OCI-LY7 (cell line): ENCODE results near the gene MMAA. TPM values are rescaled to one million over a fixed set of nuclear protein-coding genes. Genes with fewer than 3 reads are reported as not detected.

ENCODE experiments used
- BruUV-seq: library from RNA; stranded (reverse); fragments of 400-500 nt; replicated peaks from 2 replicates; lab custom pipeline; 2021; lab: Mats Ljungman, UMichigan
- CTCF ChIA-PET: fragments of 300-600 bp; sonication (Branson Sonifier 250); formaldehyde crosslinking; loops from one replicate; lab custom pipeline; 2022; ENCODE audit warnings: antibody characterized with exemption; ENCODE audit not compliant: unreplicated experiment; lab: Charles Lee
- POLR2A ChIA-PET: fragments of 300-600 bp; sonication (Branson Sonifier 250); formaldehyde crosslinking; loops from one replicate; lab custom pipeline; 2022; ENCODE audit warnings: antibody characterized with exemption; lab: Charles Lee
- DNase-seq: peaks from one replicate; pipeline ENCODE4 v3.0.0-alpha.2; 2015; ENCODE audit warnings: low spot score
- H2AFZ ChIP-seq: fragments of 200-600 bp; sonication (generic), shearing (Covaris generic); 2 replicates; pipeline ENCODE4 v1.6.1; 2014; ENCODE audit warnings: mild to moderate bottlenecking, antibody characterized with exemption, low read length, moderate library complexity
- H3K27ac ChIP-seq: fragments of 200-600 bp; sonication (generic); 2 replicates; pipeline ENCODE4 v1.5.1; 2014; ENCODE audit warnings: mixed run types, low read depth, mild to moderate bottlenecking, moderate library complexity, low read length, inconsistent platforms; ENCODE audit not compliant: poor library complexity, severe bottlenecking
- H3K36me3 ChIP-seq: fragments of 200-600 bp; sonication (generic); 2 replicates; pipeline ENCODE4 v1.6.1; 2014; ENCODE audit warnings: mild to moderate bottlenecking, antibody characterized with exemption, low read length, moderate library complexity, mixed read lengths; ENCODE audit not compliant: insufficient read depth
- H3K4me1 ChIP-seq: fragments of 200-600 bp; sonication (generic); 2 replicates; pipeline ENCODE4 v1.5.1; 2014; ENCODE audit warnings: mild to moderate bottlenecking, low read length; ENCODE audit not compliant: insufficient read depth, poor library complexity, severe bottlenecking
- H3K4me2 ChIP-seq: fragments of 200-600 bp; sonication (generic); 2 replicates; pipeline ENCODE4 v1.6.1; 2014; ENCODE audit warnings: mild to moderate bottlenecking, low read length
- H3K4me3 ChIP-seq: fragments of 200-600 bp; sonication (generic); 2 replicates; pipeline ENCODE4 v1.5.1; 2014; ENCODE audit warnings: mild to moderate bottlenecking, low read depth, low read length; ENCODE audit not compliant: poor library complexity, severe bottlenecking
- H3K79me2 ChIP-seq: fragments of 200-600 bp; sonication (generic); 2 replicates; pipeline ENCODE4 v1.6.1; 2016; ENCODE audit warnings: low read depth, mild to moderate bottlenecking, low read length, moderate library complexity, mixed read lengths; ENCODE audit not compliant: insufficient read depth
- H3K9me2 ChIP-seq: fragments of 200-600 bp; sonication (generic); 2 replicates; pipeline ENCODE4 v1.6.1; 2016; ENCODE audit warnings: mild to moderate bottlenecking, low read length, mixed read lengths; ENCODE audit not compliant: insufficient read depth
- H3K9me3 ChIP-seq: fragments of 200-600 bp; sonication (generic); 2 replicates; pipeline ENCODE4 v1.6.1; 2014; ENCODE audit warnings: mild to moderate bottlenecking, mixed run types, low read length, mixed read lengths
- H4K20me1 ChIP-seq: fragments of 200-600 bp; sonication (generic); 2 replicates; pipeline ENCODE4 v1.6.1; 2014; ENCODE audit warnings: mild to moderate bottlenecking, antibody characterized with exemption, low read length, moderate library complexity, mixed read lengths; ENCODE audit not compliant: insufficient read depth
- EZH2phosphoT487 ChIP-seq: fragments of 200-600 bp; sonication (generic); IDR thresholded peaks from 2 replicates; pipeline ENCODE4 v1.6.1; 2018; ENCODE audit warnings: low read depth, borderline replicate concordance, mild to moderate bottlenecking, mixed run types, antibody characterized with exemption, low read length, moderate library complexity, mixed read lengths
- intact Hi-C: fragments of 100-400 bp; cut with micrococcal nuclease; formaldehyde crosslinking; loops from one replicate; pipeline ENCODE4 v1.10.0; 2022; ENCODE audit not compliant: unreplicated experiment
- total RNA-seq, 2 experiments: library from RNA; depleted of rRNA in 1 of 2; stranded (reverse); fragments of >200 nt in 1 of 2; shearing (Covaris generic) in 1 of 2; gene quantifications; 2 replicates each; pipeline ENCODE4 v1.2.3, GENCODE V29; 2014 to 2022
- TF ChIP-seq, protein P1 (sequence below): fragments of 200-600 bp; sonication (generic); conservative IDR thresholded peaks from 2 replicates; pipeline ENCODE4 v1.5.1; 2014; ENCODE audit warnings: mild to moderate bottlenecking, antibody characterized with exemption, low read length, moderate library complexity, mixed read lengths

The MMAA gene
- total RNA-seq, 2 experiments from 2014 or later: 2.5 to 5.4 TPM

DNA sequence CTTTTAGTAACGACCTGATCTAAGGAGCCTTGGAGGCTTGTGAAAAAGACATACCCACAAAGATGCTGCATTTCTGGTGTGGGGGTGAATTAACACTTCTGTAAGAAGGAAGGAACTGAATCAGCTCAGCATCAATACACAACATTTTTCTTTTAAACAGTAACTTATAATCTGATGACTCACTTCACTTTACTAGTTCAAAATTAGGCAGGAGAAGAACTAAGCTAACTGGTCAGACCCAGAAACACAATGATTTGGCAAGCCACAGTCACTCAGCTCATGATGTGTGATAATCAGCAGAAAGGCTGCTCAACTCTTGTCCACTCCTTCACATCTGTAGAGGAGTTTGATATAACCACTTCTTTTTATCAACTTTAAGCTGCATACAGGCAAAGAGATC, 4.6 kb downstream of the MMAA start:
- no peak overlapping the region for H3K4me3 ChIP-seq
- ChIA-PET POLR2A (interaction anchor here (0.6 to 2.0 kb wide), 4 partner anchors 9 to 442 kb away, joined by 3 to 5 read pairs (median 4); no protein-coding TSS in a partner anchor), CTCF (no interaction called here)
- no peak overlapping the region for H3K4me2 ChIP-seq
- DNase-seq: no peak
- no peak overlapping the region for H3K27ac ChIP-seq
- no TSS peak for BruUV-seq
- no peaks in the 10 kb centered on the region for H4K20me1 ChIP-seq
- H3K4me1 ChIP-seq: peaks cover 19% of the 10 kb centered on the region
- peaks cover under 1% of the 10 kb centered on the region; the same call in 1 of the 2 replicates for H3K79me2 ChIP-seq
- peaks cover 14% of the 10 kb centered on the region for H3K36me3 ChIP-seq
- H2AFZ ChIP-seq: no peak overlapping the region
- intact Hi-C loops: no loop called here
- H3K9me2 ChIP-seq: no peaks in the 10 kb centered on the region
- peaks cover 12% of the 10 kb centered on the region; the same call in 1 of the 2 replicates for H3K9me3 ChIP-seq
- TF ChIP-seq, protein P1, sequence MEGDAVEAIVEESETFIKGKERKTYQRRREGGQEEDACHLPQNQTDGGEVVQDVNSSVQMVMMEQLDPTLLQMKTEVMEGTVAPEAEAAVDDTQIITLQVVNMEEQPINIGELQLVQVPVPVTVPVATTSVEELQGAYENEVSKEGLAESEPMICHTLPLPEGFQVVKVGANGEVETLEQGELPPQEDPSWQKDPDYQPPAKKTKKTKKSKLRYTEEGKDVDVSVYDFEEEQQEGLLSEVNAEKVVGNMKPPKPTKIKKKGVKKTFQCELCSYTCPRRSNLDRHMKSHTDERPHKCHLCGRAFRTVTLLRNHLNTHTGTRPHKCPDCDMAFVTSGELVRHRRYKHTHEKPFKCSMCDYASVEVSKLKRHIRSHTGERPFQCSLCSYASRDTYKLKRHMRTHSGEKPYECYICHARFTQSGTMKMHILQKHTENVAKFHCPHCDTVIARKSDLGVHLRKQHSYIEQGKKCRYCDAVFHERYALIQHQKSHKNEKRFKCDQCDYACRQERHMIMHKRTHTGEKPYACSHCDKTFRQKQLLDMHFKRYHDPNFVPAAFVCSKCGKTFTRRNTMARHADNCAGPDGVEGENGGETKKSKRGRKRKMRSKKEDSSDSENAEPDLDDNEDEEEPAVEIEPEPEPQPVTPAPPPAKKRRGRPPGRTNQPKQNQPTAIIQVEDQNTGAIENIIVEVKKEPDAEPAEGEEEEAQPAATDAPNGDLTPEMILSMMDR: no peak
- no peak for TF ChIP-seq EZH2phosphoT487

DNA sequence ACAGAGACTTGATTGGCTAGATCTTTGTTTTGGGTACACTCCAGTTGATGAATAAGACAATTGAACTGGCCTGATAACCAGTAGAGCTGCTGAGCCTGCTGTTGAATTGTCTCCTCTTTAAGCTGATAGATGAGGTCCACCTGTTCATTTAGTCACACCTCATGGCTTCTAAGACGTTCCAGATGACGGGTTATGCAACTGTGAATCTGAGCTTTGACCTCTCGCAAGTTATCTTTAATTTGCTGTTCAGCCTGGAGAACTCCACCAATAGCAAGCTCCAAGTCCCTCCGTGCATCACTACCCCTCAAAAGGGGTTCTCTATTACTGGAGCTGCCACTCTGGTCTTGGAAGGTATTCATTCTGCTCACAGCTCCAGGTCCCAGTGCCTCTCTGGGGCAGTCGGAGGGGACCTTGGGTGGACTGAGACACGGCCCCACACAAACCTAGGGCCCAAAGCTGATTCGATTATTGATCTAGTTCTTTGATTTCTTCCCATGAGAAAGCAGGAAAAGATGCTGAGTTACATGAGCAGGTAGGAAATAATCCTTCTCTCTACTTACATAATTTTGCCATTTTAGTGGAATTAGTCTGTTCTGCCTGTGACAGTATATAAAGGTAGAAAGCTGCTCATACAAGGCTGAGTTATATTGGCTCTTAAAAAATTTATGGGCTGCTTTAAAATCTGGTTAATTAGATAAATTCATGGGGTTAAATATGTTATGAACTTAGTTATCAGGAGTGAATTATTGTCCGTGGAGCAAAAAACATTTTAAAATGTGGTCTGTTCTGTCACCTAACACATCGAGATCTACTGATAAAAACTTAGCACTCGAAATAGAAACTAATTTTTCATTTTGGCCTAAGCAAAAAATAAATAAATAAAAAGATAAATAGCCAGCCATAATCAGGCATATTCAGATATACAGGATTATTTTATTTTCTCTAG, 6.8 kb downstream of the MMAA start:
- POLR2A ChIA-PET: interaction anchor here (1.2 kb wide), 1 partner anchor 17 kb away, joined by 3 read pairs; no protein-coding TSS in a partner anchor
- TF ChIP-seq EZH2phosphoT487: no peak
- TF ChIP-seq, protein P1: no peak

More for the DNA sequence above, 6.8 kb downstream of the MMAA start:
- CTCF ChIA-PET: no interaction called here
- peaks cover 9% of the 10 kb centered on the region for H3K4me1 ChIP-seq
- peaks cover 14% of the 10 kb centered on the region for H3K36me3 ChIP-seq
- H3K27ac ChIP-seq: no peak overlapping the region
- no TSS peak for BruUV-seq
- H2AFZ ChIP-seq: no peak overlapping the region
- H3K9me2 ChIP-seq: no peaks in the 10 kb centered on the region
- no peaks in the 10 kb centered on the region for H3K79me2 ChIP-seq
- H3K9me3 ChIP-seq: peaks cover 10% of the 10 kb centered on the region; the same call in 1 of the 2 replicates
- H4K20me1 ChIP-seq: no peaks in the 10 kb centered on the region
- H3K4me2 ChIP-seq: no peak overlapping the region
- no peak overlapping the region for H3K4me3 ChIP-seq
- peak; percentile 40 for DNase-seq
- intact Hi-C loops: no loop called here
